Activated T-helper 1 cell treated with anti-CD3 and anti-CD28 coated beads, Interleukin-2, amount 50 U/mL, for 16 hours (primary cell): ENCODE results near the gene MARCKSL1.
"Not testable (repeated sequence)": the region's sequence is repeated elsewhere in the genome, so short reads cannot be mapped to it uniquely, and the experiment has no call there.

Experiments used
- DNase-seq, 2 donors: peaks; one replicate each; pipeline ENCODE4 v3.0.0-alpha.2; 2020; ENCODE audit warnings: low read depth in 1 of 2, low spot score in 1 of 2

The MARCKSL1 gene

GRCh38 chr1:32334274-32334861, 1.7 kb downstream of the MARCKSL1 start:
- no peak for DNase-seq

GRCh38 chr1:32333251-32333963, 2.6 kb downstream of the MARCKSL1 start:
- DNase-seq, result no peak

- no peak for DNase-seq
These were observed 3.5 kb downstream of the MARCKSL1 start for GRCh38 chr1:32332290-32333079.

- no peak for DNase-seq
These were observed 4.5 kb downstream of the MARCKSL1 start for GRCh38 chr1:32331549-32331948.

GRCh38 chr1:32330558-32331151, 5.4 kb downstream of the MARCKSL1 start:
- no peak for DNase-seq

GRCh38 chr1:32329931-32330466, 6.0 kb downstream of the MARCKSL1 start:
- DNase-seq, result no peak

- DNase-seq, result no peak
These were observed 8.8 kb downstream of the MARCKSL1 start for GRCh38 chr1:32327204-32327603.

GRCh38 chr1:32321712-32322291, 14.2 kb downstream of the MARCKSL1 start:
- no peak for DNase-seq

- no peak for DNase-seq
These were observed 17.7 kb downstream of the MARCKSL1 start for GRCh38 chr1:32318127-32318869.

GRCh38 chr1:32316903-32317277, 19.1 kb downstream of the MARCKSL1 start:
- DNase-seq, result no peak

- no peak for DNase-seq
These were observed 24.2 kb downstream of the MARCKSL1 start for GRCh38 chr1:32311709-32312393.

GRCh38 chr1:32309960-32310359, 26.1 kb downstream of the MARCKSL1 start:
- no peak for DNase-seq

GRCh38 chr1:32307324-32307723, 28.7 kb downstream of the MARCKSL1 start:
- no peak for DNase-seq

GRCh38 chr1:32305310-32305709, 30.7 kb downstream of the MARCKSL1 start:
- no peak for DNase-seq

GRCh38 chr1:32303997-32304622, 31.9 kb downstream of the MARCKSL1 start:
- no peak for DNase-seq

- no peak for DNase-seq
These were observed 32.7 kb downstream of the MARCKSL1 start for GRCh38 chr1:32303358-32303757.

GRCh38 chr1:32299327-32299726, 36.7 kb downstream of the MARCKSL1 start:
- no peak for DNase-seq

GRCh38 chr1:32298211-32298610, 37.8 kb downstream of the MARCKSL1 start:
- DNase-seq, result not testable (repeated sequence)
